ENCODE measurements around the gene ALDH3B1. TPM values are rescaled to one million over a fixed set of nuclear protein-coding genes. Genes with fewer than 3 reads are reported as not detected.

The ALDH3B1 gene
- polyA plus RNA-seq, 3 donors, result 79.8 to 89.1 (median 86.7) TPM

DNA sequence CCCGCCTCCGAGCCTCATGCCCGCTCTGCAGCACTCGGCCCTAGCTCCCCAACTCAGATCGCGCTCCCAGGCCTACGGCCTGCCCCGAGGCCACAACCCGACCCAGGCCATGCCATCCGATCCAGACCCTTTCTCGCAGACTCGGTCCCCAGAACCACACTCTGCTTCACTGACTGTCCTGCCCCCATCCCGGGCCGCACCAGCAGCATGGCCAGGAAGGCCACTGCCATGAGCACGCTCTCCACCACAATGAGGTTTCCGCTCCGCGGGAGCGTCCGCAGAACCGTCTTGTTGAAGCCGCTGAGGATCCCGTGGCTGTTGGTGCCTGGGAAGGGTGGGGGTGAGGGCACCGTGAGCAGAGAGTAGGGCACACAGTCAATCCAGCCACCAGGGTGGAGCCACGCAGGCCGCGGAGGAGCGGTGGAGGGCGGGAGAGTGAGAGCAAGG, 12.6 kb upstream of the ALDH3B1 start:
- Mint-ChIP-seq H3K4me3 (no peak overlapping the region), H3K4me1 (peaks cover 56% of the 10 kb centered on the region), H3K9me3 (peaks cover 0 to 3% (median 0%) of the 10 kb centered on the region in 7 donors), H3K36me3 (peaks cover 48 to 82% of the 10 kb centered on the region in 2 donors), H3K27ac (peak overlapping the region; percentile 72 to 98 (median 94)), H3K27me3 (ENCODE audit: low read depth in 3 of 3) (no peaks in the 10 kb centered on the region)
- H3K79me2 ChIP-seq (ENCODE audit: insufficient read depth, low read length), result peaks cover 46% of the 10 kb centered on the region
- H3K9me3 ChIP-seq (replicated peaks in 1 of 2; ENCODE audit: control insufficient read depth in 1 of 2, insufficient read depth in 1 of 2, low read length in 2 of 2), result no peaks in the 10 kb centered on the region
- H4K20me1 ChIP-seq (ENCODE audit: insufficient read depth, low read length), result peaks cover 100% of the 10 kb centered on the region
- H3K27me3 ChIP-seq (ENCODE audit: control insufficient read depth in 2 of 2, insufficient read depth in 2 of 2, low read length in 2 of 2), result no peaks in the 10 kb centered on the region
- peaks cover 48 to 66% of the 10 kb centered on the region in 2 donors for H3K4me1 ChIP-seq (ENCODE audit: control insufficient read depth in 1 of 2, insufficient read depth in 2 of 2, low read length in 2 of 2)
- no peak overlapping the region for H2AFZ ChIP-seq (ENCODE audit: insufficient read depth, low read depth, low read length, poor library complexity, severe bottlenecking)
- TF ChIP-seq, protein P1, sequence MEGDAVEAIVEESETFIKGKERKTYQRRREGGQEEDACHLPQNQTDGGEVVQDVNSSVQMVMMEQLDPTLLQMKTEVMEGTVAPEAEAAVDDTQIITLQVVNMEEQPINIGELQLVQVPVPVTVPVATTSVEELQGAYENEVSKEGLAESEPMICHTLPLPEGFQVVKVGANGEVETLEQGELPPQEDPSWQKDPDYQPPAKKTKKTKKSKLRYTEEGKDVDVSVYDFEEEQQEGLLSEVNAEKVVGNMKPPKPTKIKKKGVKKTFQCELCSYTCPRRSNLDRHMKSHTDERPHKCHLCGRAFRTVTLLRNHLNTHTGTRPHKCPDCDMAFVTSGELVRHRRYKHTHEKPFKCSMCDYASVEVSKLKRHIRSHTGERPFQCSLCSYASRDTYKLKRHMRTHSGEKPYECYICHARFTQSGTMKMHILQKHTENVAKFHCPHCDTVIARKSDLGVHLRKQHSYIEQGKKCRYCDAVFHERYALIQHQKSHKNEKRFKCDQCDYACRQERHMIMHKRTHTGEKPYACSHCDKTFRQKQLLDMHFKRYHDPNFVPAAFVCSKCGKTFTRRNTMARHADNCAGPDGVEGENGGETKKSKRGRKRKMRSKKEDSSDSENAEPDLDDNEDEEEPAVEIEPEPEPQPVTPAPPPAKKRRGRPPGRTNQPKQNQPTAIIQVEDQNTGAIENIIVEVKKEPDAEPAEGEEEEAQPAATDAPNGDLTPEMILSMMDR (IDR thresholded peaks at IDR 0.05), result no peak
- peak overlapping the region in 1 of 3 experiments; percentile 68 for H3K4me3 ChIP-seq (replicated peaks in 1 of 3; ENCODE audit: low read depth in 2 of 3, low read length in 3 of 3)
- WGBS (ENCODE audit: insufficient coverage), result 82% methylated on average over 27 of the region's 29 CpGs
- no peak for DNase-seq
- H3K4me2 ChIP-seq (replicated peaks; ENCODE audit: extremely low read depth, low read length, poor library complexity, severe bottlenecking), result peak overlapping the region; percentile 72
- H3K27ac ChIP-seq (ENCODE audit: low read depth in 1 of 2, low read length in 2 of 2), result peak overlapping the region; percentile 55 to 63
- intact Hi-C loops (cut with micrococcal nuclease), result no loop called here
- no peak overlapping the region for H3K9ac ChIP-seq (ENCODE audit: insufficient read depth, low read length, poor library complexity, severe bottlenecking)
- peaks cover 50 to 76% of the 10 kb centered on the region in 2 donors for H3K36me3 ChIP-seq (replicated peaks in 1 of 2; ENCODE audit: control insufficient read depth in 1 of 2, insufficient read depth in 2 of 2, low read length in 2 of 2)

DNA sequence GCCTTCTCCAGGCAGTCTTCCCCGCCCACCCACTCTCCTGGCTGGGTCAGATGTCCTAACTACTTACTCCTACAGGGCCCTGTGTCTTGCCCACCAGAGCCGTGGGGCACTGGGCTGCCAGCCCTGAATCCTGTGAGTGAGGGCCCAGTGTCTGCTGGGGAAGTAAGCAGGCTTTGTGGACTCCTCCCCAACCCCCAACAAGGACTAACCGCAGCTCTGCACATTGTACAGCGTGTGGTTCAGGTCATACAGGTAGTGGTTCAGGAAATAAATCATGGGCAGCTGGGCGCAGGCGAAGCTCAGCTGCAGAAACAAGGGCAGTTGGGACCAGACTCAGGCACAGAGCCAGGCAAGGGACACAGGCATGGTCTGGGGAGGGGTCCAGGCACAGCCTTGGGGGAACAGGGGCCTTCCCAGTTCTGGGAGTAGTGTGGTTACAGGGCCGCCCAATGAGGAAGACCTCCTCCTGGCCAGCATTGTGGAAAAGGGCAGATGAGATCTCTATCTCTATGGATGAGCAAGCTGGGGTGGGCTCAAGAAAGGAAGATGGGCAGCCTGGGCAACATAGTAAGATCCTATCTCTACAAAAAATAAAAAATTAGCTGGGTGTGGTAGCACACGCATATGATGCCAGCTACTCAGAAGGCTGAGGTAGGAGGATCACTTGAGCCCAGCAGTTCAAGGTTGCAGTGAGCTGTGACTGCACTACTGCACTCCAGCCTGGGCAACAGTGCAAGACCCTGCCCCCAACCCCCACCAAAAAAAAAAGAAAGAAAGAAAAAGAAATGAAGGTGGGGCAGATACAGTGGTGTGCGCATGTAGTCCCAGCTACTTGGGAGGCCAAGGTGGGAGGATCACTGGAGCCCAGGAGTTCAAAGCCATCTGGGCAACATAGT, 11.7 kb upstream of the ALDH3B1 start:
- Histone ChIP-seq H3K79me2 (ENCODE audit: insufficient read depth, low read length) (peaks cover 55% of the 10 kb centered on the region), H2AFZ (ENCODE audit: insufficient read depth, low read depth, low read length, poor library complexity, severe bottlenecking) (no peak overlapping the region), H3K27me3 (ENCODE audit: control insufficient read depth in 2 of 2, insufficient read depth in 2 of 2, low read length in 2 of 2) (no peaks in the 10 kb centered on the region), H3K36me3 (replicated peaks in 1 of 2; ENCODE audit: control insufficient read depth in 1 of 2, insufficient read depth in 2 of 2, low read length in 2 of 2) (peaks cover 50 to 67% of the 10 kb centered on the region in 2 donors), H4K20me1 (ENCODE audit: insufficient read depth, low read length) (peaks cover 100% of the 10 kb centered on the region), H3K9me3 (replicated peaks in 1 of 2; ENCODE audit: control insufficient read depth in 1 of 2, insufficient read depth in 1 of 2, low read length in 2 of 2) (no peaks in the 10 kb centered on the region), H3K4me1 (ENCODE audit: control insufficient read depth in 1 of 2, insufficient read depth in 2 of 2, low read length in 2 of 2) (peaks cover 52 to 71% of the 10 kb centered on the region in 2 donors), H3K27ac (ENCODE audit: low read depth in 1 of 2, low read length in 2 of 2) (peak overlapping the region; percentile 55 to 63), H3K9ac (ENCODE audit: insufficient read depth, low read length, poor library complexity, severe bottlenecking) (no peak overlapping the region), H3K4me2 (replicated peaks; ENCODE audit: extremely low read depth, low read length, poor library complexity, severe bottlenecking) (no peak overlapping the region), H3K4me3 (replicated peaks in 1 of 3; ENCODE audit: low read depth in 2 of 3, low read length in 3 of 3) (no peak overlapping the region)
- H3K36me3 Mint-ChIP-seq, result peaks cover 43 to 75% of the 10 kb centered on the region in 2 donors
- peak overlapping the region; percentile 32 to 98 (median 88) for H3K27ac Mint-ChIP-seq
- no peak overlapping the region for H3K4me3 Mint-ChIP-seq
- H3K27me3 Mint-ChIP-seq (ENCODE audit: low read depth in 3 of 3), result no peaks in the 10 kb centered on the region
- peaks cover 0 to 3% (median 0%) of the 10 kb centered on the region in 7 donors for H3K9me3 Mint-ChIP-seq
- 45% methylated on average over 2 of the region's 9 CpGs for WGBS (ENCODE audit: insufficient coverage)
- intact Hi-C loops (cut with micrococcal nuclease), result no loop called here
- no peak for DNase-seq
- TF ChIP-seq, protein P1 (IDR thresholded peaks at IDR 0.05), result no peak
- H3K4me1 Mint-ChIP-seq, result peaks cover 62% of the 10 kb centered on the region

All from CD14-positive monocyte (primary cell).